ENCODE results near the gene RNF26. TPM values are rescaled to one million over a fixed set of nuclear protein-coding genes. Genes with fewer than 3 reads are reported as not detected.

The RNF26 gene
- total and polyA plus RNA-seq, 4 donors, result 6.3 to 19.1 (median 11.1) TPM

- no peak for DNase-seq (ENCODE audit: low spot score)
- H3K4me1 ChIP-seq (ENCODE audit: control insufficient read depth in 4 of 4, insufficient read depth in 4 of 4, low read length in 3 of 4), result peaks cover 12 to 37% (median 25%) of the 10 kb centered on the region in 4 donors
Measured at GRCh38 chr11:119319136-119319699, 15.1 kb upstream of the RNF26 start.

GRCh38 chr11:119319700-119320239 is 14.6 kb upstream of the RNF26 start:
- Histone ChIP-seq H3K27ac (ENCODE audit: low read depth in 1 of 2, low read length in 2 of 2) (peak overlapping the region; percentile 65 to 69), H3K9me3 (ENCODE audit: control insufficient read depth in 4 of 4, low read length in 3 of 4) (no peaks in the 10 kb centered on the region), H3K27me3 (ENCODE audit: control insufficient read depth in 4 of 4, insufficient read depth in 4 of 4, low read length in 3 of 4) (peaks cover 0 to 8% (median 3%) of the 10 kb centered on the region in 4 donors), H3K4me3 (ENCODE audit: low read depth in 1 of 3, low read length in 3 of 3) (no peak overlapping the region), H3K36me3 (ENCODE audit: control insufficient read depth in 4 of 4, insufficient read depth in 3 of 4, low read depth in 1 of 4, low read length in 3 of 4) (no peaks in the 10 kb centered on the region), H3K4me1 (ENCODE audit: control insufficient read depth in 4 of 4, insufficient read depth in 4 of 4, low read length in 3 of 4) (peaks cover 12 to 37% (median 25%) of the 10 kb centered on the region in 4 donors), H3K9ac (ENCODE audit: low read depth in 1 of 2, low read length in 2 of 2) (no peak overlapping the region)
- TF ChIP-seq SP1 (IDR thresholded peaks at IDR 0.05) (peak; percentile 22), MAX (IDR thresholded peaks at IDR 0.05) (no peak), NR2F2 (IDR thresholded peaks at IDR 0.05) (peak; percentile 73), JUND (IDR thresholded peaks at IDR 0.05) (no peak)
- WGBS, result 58% methylated on average over 11 of the region's 11 CpGs
- no peak for DNase-seq (ENCODE audit: low spot score)

More at GRCh38 chr11:119319136-119319699, 15.1 kb upstream of the RNF26 start:
- Histone ChIP-seq H3K27me3 (ENCODE audit: control insufficient read depth in 4 of 4, insufficient read depth in 4 of 4, low read length in 3 of 4) (peaks cover 0 to 8% (median 3%) of the 10 kb centered on the region in 4 donors), H3K9ac (ENCODE audit: low read depth in 1 of 2, low read length in 2 of 2) (no peak overlapping the region), H3K27ac (ENCODE audit: low read depth in 1 of 2, low read length in 2 of 2) (peak overlapping the region; percentile 60 to 65), H3K36me3 (ENCODE audit: control insufficient read depth in 4 of 4, insufficient read depth in 3 of 4, low read depth in 1 of 4, low read length in 3 of 4) (no peaks in the 10 kb centered on the region), H3K4me3 (ENCODE audit: low read depth in 1 of 3, low read length in 3 of 3) (no peak overlapping the region), H3K9me3 (ENCODE audit: control insufficient read depth in 4 of 4, low read length in 3 of 4) (no peaks in the 10 kb centered on the region)
- TF ChIP-seq CTCF (IDR thresholded peaks at IDR 0.05; ENCODE audit: low read depth, low read length, missing input control) (no peak), ATF3 (IDR thresholded peaks at IDR 0.05) (no peak), HNF4A (conservative IDR thresholded peaks at IDR 0.05) (no peak), NR2F2 (IDR thresholded peaks at IDR 0.05) (no peak), EGR1 (IDR thresholded peaks at IDR 0.05; ENCODE audit: low read depth in 2 of 2) (no peak)
- WGBS, result 76% methylated on average over 8 of the region's 8 CpGs

GRCh38 chr11:119320240-119320775 is 14.0 kb upstream of the RNF26 start:
- no peak overlapping the region for H3K9ac ChIP-seq (ENCODE audit: low read depth in 1 of 2, low read length in 2 of 2)
- peaks cover 0 to 8% (median 3%) of the 10 kb centered on the region in 4 donors for H3K27me3 ChIP-seq (ENCODE audit: control insufficient read depth in 4 of 4, insufficient read depth in 4 of 4, low read length in 3 of 4)
- no peaks in the 10 kb centered on the region for H3K36me3 ChIP-seq (ENCODE audit: control insufficient read depth in 4 of 4, insufficient read depth in 3 of 4, low read depth in 1 of 4, low read length in 3 of 4)
- peak overlapping the region; percentile 64 to 69 for H3K27ac ChIP-seq (ENCODE audit: low read depth in 1 of 2, low read length in 2 of 2)
- WGBS, result 36% methylated on average over 17 of the region's 17 CpGs
- peak overlapping the region in 1 of 3 donors; percentile 52 for H3K4me3 ChIP-seq (ENCODE audit: low read depth in 1 of 3, low read length in 3 of 3)
- no peaks in the 10 kb centered on the region for H3K9me3 ChIP-seq (ENCODE audit: control insufficient read depth in 4 of 4, low read length in 3 of 4)
- H3K4me1 ChIP-seq (ENCODE audit: control insufficient read depth in 4 of 4, insufficient read depth in 4 of 4, low read length in 3 of 4), result peaks cover 12 to 37% (median 24%) of the 10 kb centered on the region in 4 donors
- DNase-seq (ENCODE audit: low spot score), result no peak
- TF ChIP-seq RAD21 (IDR thresholded peaks at IDR 0.05) (no peak), ZBTB33 (IDR thresholded peaks at IDR 0.05) (no peak), HNF4G (IDR thresholded peaks at IDR 0.05) (no peak), ATF3 (IDR thresholded peaks at IDR 0.05) (no peak)

All from liver (tissue), 9 donors.